Measurements from ENCODE around the gene AFF3. TPM values are rescaled to one million over a fixed set of nuclear protein-coding genes. Genes with fewer than 3 reads are reported as not detected.

Gene AFF3
- total and polyA plus RNA-seq, 10 of the 15 experiments (the other 5 are each of a cell fraction or from before 2014, with no cell fraction given) = 0.26 to 5.5 (median 3.0) TPM

GRCh38 chr2:100071335-100072043, 70.9 kb downstream of the AFF3 start:
- Histone ChIP-seq H3K36me3 (ENCODE audit: control insufficient read depth in 2 of 2, insufficient read depth in 2 of 2, low read length in 1 of 2) (no peaks in the 10 kb centered on the region), H3K4me3 (no peak overlapping the region), H2AFZ (ENCODE audit: control insufficient read depth, low read depth, low read length) (no peak overlapping the region), H4K20me1 (ENCODE audit: control insufficient read depth, insufficient read depth) (no peaks in the 10 kb centered on the region), H3K27ac (ENCODE audit: control insufficient read depth, insufficient read depth) (no peak overlapping the region), H3K9ac (ENCODE audit: control insufficient read depth, insufficient read depth, low read length) (no peak overlapping the region), H3K4me2 (ENCODE audit: control insufficient read depth, insufficient read depth) (no peak overlapping the region), H3K4me1 (ENCODE audit: control insufficient read depth, insufficient read depth, low read length) (no peaks in the 10 kb centered on the region), H3K27me3 (replicated peaks in 1 of 2; ENCODE audit: control insufficient read depth in 2 of 2, insufficient read depth in 2 of 2, low read length in 1 of 2) (no peaks in the 10 kb centered on the region; a peak in 1 of 4 replicates), H3K9me3 (replicated peaks; ENCODE audit: control insufficient read depth, insufficient read depth, low read length) (no peaks in the 10 kb centered on the region), H3K79me2 (ENCODE audit: control insufficient read depth, insufficient read depth, low read length) (no peaks in the 10 kb centered on the region)
- CTCF ChIA-PET = no interaction called here
- no peak for FAIRE-seq
- intact Hi-C loops (cut with micrococcal nuclease; ENCODE audit: unreplicated experiment) (no loop called here), in situ Hi-C loops (cut with MboI) (no loop called here)
- RAD21 ChIA-PET (ENCODE audit: unreplicated experiment) = no interaction called here
- SMC1A ChIA-PET (ENCODE audit: uncharacterized antibody, unreplicated experiment) = no interaction called here
- POLR2A ChIA-PET = no interaction called here
- BruUV-seq (replicated peaks) = no TSS peak
- no peak for TF ChIP-seq SMAD5 (IDR thresholded peaks at IDR 0.05; ENCODE audit: low read depth)
- TF ChIP-seq SRF (IDR thresholded peaks at IDR 0.05; ENCODE audit: low read depth in 2 of 2, low read length in 2 of 2) = no peak
- TF ChIP-seq RUNX3 (IDR thresholded peaks at IDR 0.05; ENCODE audit: low read length) = peak; percentile 28; the same call in 1 of the 2 replicates
- TF ChIP-seq LARP7 (IDR thresholded peaks at IDR 0.05) = no peak
- no peak for ATAC-seq
- DNase-seq (ENCODE audit: low read depth, low spot score) = no peak
- 36% methylated on average over 13 of the region's 13 CpGs for WGBS (ENCODE audit: insufficient coverage, insufficient replicate concordance, low lambda C conversion rate, missing lambda C conversion rate)

GRCh38 chr2:100070078-100070477, 72.3 kb downstream of the AFF3 start:
- ChIA-PET SMC1A (ENCODE audit: uncharacterized antibody, unreplicated experiment) (no interaction called here), RAD21 (ENCODE audit: unreplicated experiment) (no interaction called here), CTCF (no interaction called here), POLR2A (no interaction called here)
- Histone ChIP-seq H3K79me2 (ENCODE audit: control insufficient read depth, insufficient read depth, low read length) (no peaks in the 10 kb centered on the region), H2AFZ (ENCODE audit: control insufficient read depth, low read depth, low read length) (no peak overlapping the region), H3K9ac (ENCODE audit: control insufficient read depth, insufficient read depth, low read length) (no peak overlapping the region), H3K36me3 (ENCODE audit: control insufficient read depth in 2 of 2, insufficient read depth in 2 of 2, low read length in 1 of 2) (no peaks in the 10 kb centered on the region), H3K4me1 (ENCODE audit: control insufficient read depth, insufficient read depth, low read length) (no peaks in the 10 kb centered on the region), H3K9me3 (replicated peaks; ENCODE audit: control insufficient read depth, insufficient read depth, low read length) (no peaks in the 10 kb centered on the region), H4K20me1 (ENCODE audit: control insufficient read depth, insufficient read depth) (no peaks in the 10 kb centered on the region), H3K4me2 (ENCODE audit: control insufficient read depth, insufficient read depth) (no peak overlapping the region), H3K27me3 (replicated peaks in 1 of 2; ENCODE audit: control insufficient read depth in 2 of 2, insufficient read depth in 2 of 2, low read length in 1 of 2) (no peaks in the 10 kb centered on the region; a peak in 1 of 4 replicates), H3K27ac (ENCODE audit: control insufficient read depth, insufficient read depth) (no peak overlapping the region), H3K4me3 (no peak overlapping the region)
- BruUV-seq (replicated peaks) = no TSS peak
- FAIRE-seq = no peak
- TF ChIP-seq DPF2 (IDR thresholded peaks at IDR 0.05) (no peak), HDAC2 (IDR thresholded peaks at IDR 0.05) (no peak), ZZZ3 (IDR thresholded peaks at IDR 0.05; ENCODE audit: control insufficient read depth, insufficient read length, low read depth) (no peak), POU2F2 (IDR thresholded peaks at IDR 0.05; ENCODE audit: borderline replicate concordance, low read depth, low read length) (no peak), JUNB (IDR thresholded peaks at IDR 0.05) (no peak), RFX5 (IDR thresholded peaks at IDR 0.05; ENCODE audit: low read depth, low read length) (no peak), KDM1A (IDR thresholded peaks at IDR 0.05; ENCODE audit: borderline replicate concordance) (no peak), PKNOX1 (IDR thresholded peaks at IDR 0.05) (no peak), KLF5 (IDR thresholded peaks at IDR 0.05; ENCODE audit: partially characterized antibody) (no peak), E2F8 (IDR thresholded peaks at IDR 0.05; ENCODE audit: low read depth, partially characterized antibody) (no peak)
- ATAC-seq = no peak
- WGBS (ENCODE audit: insufficient coverage, insufficient replicate concordance, low lambda C conversion rate, missing lambda C conversion rate) = 39% methylated on average over 4 of the region's 4 CpGs
- intact Hi-C loops (cut with micrococcal nuclease; ENCODE audit: unreplicated experiment) = no loop called here
- DNase-seq (ENCODE audit: low read depth, low spot score) = no peak
- in situ Hi-C loops (cut with MboI) = no loop called here

Data from GM12878 (cell line).